Breast epithelium (tissue), 4 donors: ENCODE data around the gene QDPR. TPM values are rescaled to one million over a fixed set of nuclear protein-coding genes. Genes with fewer than 3 reads are reported as not detected.

Experiments
- DNase-seq, 2 donors: peaks; one replicate each; pipeline ENCODE4 v3.0.0-alpha.2; 2019; ENCODE audit warnings: low spot score in 2 of 2
- H3K27ac ChIP-seq, 2 donors: fragments of 200-600 bp; sonication (generic) in 1 of 2; one replicate each; pipeline ENCODE4 v1.5.1; 2016 to 2019; ENCODE audit warnings: mild to moderate bottlenecking in 1 of 2
- H3K27me3 ChIP-seq, 2 donors: fragments of 200-600 bp; sonication (generic) in 1 of 2; one replicate each; pipeline versions ENCODE4 v1.5.1 to v1.6.0; 2017 to 2019; ENCODE audit warnings: control low read depth in 1 of 2, mild to moderate bottlenecking in 1 of 2
- H3K36me3 ChIP-seq: fragments of 200-600 bp; one replicate; pipeline ENCODE4 v1.5.1; 2019
- H3K4me1 ChIP-seq, 2 donors: fragments of 200-600 bp; sonication (generic); one replicate each; pipeline ENCODE4 v1.5.1; 2016 to 2019; ENCODE audit warnings: control low read depth in 1 of 2
- H3K4me3 ChIP-seq, 3 donors: fragments of 200-600 bp; sonication (generic); 1 replicate in 2 of 3; 2 replicates in 1 of 3; pipeline ENCODE4 v1.5.1; 2016 to 2019; ENCODE audit warnings: mild to moderate bottlenecking in 3 of 3, moderate library complexity in 2 of 3
- H3K9me3 ChIP-seq, 2 donors: fragments of 200-600 bp; sonication (generic) in 1 of 2; one replicate each; pipeline ENCODE4 v1.5.1; 2016 to 2019; ENCODE audit warnings: control low read depth in 1 of 2
- POLR2A ChIP-seq: fragments of 450-650 bp; IDR thresholded peaks from one replicate; pipeline ENCODE4 v1.6.1; 2016; ENCODE audit warnings: antibody characterized with exemption, mild to moderate bottlenecking, moderate library complexity
- POLR2AphosphoS5 ChIP-seq, 3 donors: sonication (generic); formaldehyde crosslinking; IDR thresholded peaks; one replicate each; pipeline ENCODE4 v1.6.1; 2017; ENCODE audit warnings: antibody characterized with exemption in 3 of 3
- intact Hi-C: fragments of 100-400 bp; cut with DNase I; formaldehyde crosslinking; loops from one replicate; pipeline ENCODE4 v1.15.1; 2023; ENCODE audit warnings: low total_unique reads
- total RNA-seq, 3 donors: library from RNA; depleted of rRNA; stranded (reverse); fragments of >200 nt; gene quantifications; one replicate each; pipeline ENCODE4 v1.1.0, GENCODE V29; 2016
- TF ChIP-seq, protein P1 (sequence below), 3 donors: fragments of 450-650 bp; IDR thresholded peaks; one replicate each; pipeline ENCODE4 v1.5.1; 2016 to 2017; ENCODE audit warnings: antibody characterized with exemption in 3 of 3, mild to moderate bottlenecking in 3 of 3, moderate library complexity in 3 of 3

QDPR gene
- total RNA-seq, 3 donors from 2014 or later: 15.1 to 27.4 (median 18.9) TPM

DNA sequence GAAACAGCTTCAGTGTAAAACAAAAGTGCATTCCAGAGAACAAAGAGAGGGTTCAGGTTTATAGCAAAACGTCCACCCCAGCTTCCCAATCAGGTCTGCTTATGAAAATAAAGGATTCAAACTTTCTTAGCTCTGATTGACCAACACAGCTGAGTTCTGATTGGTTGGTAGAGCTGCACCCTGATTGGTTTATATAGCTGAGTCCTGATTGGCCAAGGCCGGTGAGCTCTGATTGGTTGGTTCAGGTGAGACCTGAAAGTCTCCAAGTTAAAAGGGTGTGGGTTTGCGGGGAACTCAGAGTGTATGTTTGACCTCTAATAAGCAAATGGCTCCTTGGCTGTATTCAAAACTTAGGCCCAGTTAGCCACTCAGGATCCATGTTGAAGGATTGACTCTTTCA lies 24.0 kb upstream of the QDPR start:
- H3K36me3 ChIP-seq: no peaks in the 10 kb centered on the region
- H3K9me3 ChIP-seq: no peaks in the 10 kb centered on the region
- DNase-seq: no peak
- TF ChIP-seq, protein P1, sequence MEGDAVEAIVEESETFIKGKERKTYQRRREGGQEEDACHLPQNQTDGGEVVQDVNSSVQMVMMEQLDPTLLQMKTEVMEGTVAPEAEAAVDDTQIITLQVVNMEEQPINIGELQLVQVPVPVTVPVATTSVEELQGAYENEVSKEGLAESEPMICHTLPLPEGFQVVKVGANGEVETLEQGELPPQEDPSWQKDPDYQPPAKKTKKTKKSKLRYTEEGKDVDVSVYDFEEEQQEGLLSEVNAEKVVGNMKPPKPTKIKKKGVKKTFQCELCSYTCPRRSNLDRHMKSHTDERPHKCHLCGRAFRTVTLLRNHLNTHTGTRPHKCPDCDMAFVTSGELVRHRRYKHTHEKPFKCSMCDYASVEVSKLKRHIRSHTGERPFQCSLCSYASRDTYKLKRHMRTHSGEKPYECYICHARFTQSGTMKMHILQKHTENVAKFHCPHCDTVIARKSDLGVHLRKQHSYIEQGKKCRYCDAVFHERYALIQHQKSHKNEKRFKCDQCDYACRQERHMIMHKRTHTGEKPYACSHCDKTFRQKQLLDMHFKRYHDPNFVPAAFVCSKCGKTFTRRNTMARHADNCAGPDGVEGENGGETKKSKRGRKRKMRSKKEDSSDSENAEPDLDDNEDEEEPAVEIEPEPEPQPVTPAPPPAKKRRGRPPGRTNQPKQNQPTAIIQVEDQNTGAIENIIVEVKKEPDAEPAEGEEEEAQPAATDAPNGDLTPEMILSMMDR (IDR thresholded peaks at IDR 0.05): no peak
- TF ChIP-seq POLR2A: no peak
- no peak for TF ChIP-seq POLR2AphosphoS5 (IDR thresholded peaks at IDR 0.05)
- intact Hi-C loops: no loop called here
- H3K4me3 ChIP-seq: no peak overlapping the region
- H3K27ac ChIP-seq: no peak overlapping the region
- H3K4me1 ChIP-seq: no peaks in the 10 kb centered on the region
- H3K27me3 ChIP-seq: no peaks in the 10 kb centered on the region

DNA sequence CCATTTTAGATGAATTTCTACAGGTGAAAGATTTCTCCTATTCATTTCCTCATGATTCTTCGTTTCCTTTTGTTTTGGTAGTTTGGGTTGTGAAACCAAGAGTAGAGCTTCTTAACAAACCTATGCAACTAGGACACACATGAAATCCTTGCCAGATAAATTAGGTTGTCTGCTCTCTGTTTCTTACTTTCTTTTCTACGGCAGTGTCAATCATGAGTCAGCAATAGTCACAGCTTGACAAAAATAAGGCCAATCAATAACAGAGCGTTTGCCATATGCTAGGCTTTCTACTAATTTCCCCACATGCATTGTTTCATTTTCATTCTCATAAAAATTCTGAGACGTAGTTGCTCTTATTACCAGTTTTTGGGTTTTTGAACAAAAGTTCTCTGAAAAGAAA lies 23.4 kb upstream of the QDPR start:
- no peak overlapping the region for H3K4me3 ChIP-seq
- H3K36me3 ChIP-seq: no peaks in the 10 kb centered on the region
- no peaks in the 10 kb centered on the region for H3K27me3 ChIP-seq
- H3K4me1 ChIP-seq: no peaks in the 10 kb centered on the region
- TF ChIP-seq POLR2AphosphoS5 (IDR thresholded peaks at IDR 0.05): no peak
- TF ChIP-seq POLR2A: no peak
- TF ChIP-seq, protein P1 (IDR thresholded peaks at IDR 0.05): no peak
- no peak for DNase-seq
- H3K9me3 ChIP-seq: no peaks in the 10 kb centered on the region
- intact Hi-C loops: no loop called here
- no peak overlapping the region for H3K27ac ChIP-seq

DNA sequence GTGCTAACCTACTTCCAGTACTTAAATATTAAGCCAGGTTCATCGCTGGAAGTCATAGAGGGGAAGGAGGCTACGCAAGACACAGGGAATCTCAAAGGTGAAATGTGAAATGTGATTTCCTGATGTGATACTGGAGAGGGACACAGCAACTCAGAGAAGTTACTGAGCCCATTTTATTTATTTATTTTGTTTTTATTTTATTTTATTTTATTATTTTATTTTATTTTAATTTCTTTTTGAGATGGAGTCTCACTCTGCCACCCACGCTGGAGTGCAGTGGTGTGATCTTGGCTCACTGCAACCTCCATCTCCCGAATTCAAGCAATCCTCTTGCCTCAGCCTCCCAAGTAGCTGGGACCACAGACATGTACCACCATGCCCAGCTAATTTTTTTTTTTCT lies 22.8 kb upstream of the QDPR start:
- DNase-seq: no peak
- no peak overlapping the region for H3K4me3 ChIP-seq
- TF ChIP-seq POLR2AphosphoS5 (IDR thresholded peaks at IDR 0.05): no peak
- TF ChIP-seq, protein P1 (IDR thresholded peaks at IDR 0.05): no peak
- no peak for TF ChIP-seq POLR2A
- no peaks in the 10 kb centered on the region for H3K27me3 ChIP-seq
- intact Hi-C loops: no loop called here
- no peak overlapping the region for H3K27ac ChIP-seq
- H3K9me3 ChIP-seq: no peaks in the 10 kb centered on the region
- no peaks in the 10 kb centered on the region for H3K4me1 ChIP-seq
- H3K36me3 ChIP-seq: no peaks in the 10 kb centered on the region

DNA sequence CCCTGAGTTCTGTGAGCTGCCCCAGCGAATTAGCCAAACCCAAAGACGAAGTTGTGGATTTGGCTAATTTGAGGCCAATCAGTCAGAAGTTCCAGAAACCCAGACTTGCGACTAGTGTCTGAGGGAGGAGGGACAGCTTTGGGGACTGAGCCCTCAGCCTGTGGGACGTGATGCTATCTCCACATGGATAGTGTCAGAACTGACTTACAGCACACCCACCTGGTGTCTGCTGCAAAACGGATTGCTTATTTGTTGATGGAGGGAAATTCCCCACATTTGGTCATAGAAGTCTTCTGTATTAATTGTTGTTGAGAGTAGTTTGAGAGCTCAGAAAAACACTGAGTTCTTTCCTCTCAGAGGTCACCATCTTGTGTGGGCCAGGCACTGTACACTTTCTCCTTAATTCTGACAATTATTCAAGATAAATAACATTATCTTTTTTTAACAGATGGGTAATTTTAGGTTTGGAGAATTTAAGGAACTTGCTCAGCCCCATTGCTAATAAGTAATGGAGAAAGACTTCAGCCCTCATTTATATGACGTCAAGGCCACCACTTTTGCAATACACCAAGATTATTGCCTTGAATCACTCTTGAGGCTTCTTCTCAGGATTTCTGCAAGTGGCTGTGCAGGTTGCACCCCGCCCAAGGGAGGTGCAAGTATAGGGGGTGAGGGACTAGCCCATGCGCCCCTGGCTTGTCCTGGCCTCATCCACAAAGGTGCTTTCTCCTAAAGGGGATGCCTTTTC lies 19.8 kb upstream of the QDPR start:
- Histone ChIP-seq H3K4me1 (no peaks in the 10 kb centered on the region), H3K9me3 (no peaks in the 10 kb centered on the region), H3K36me3 (no peaks in the 10 kb centered on the region), H3K27me3 (no peaks in the 10 kb centered on the region), H3K4me3 (no peak overlapping the region), H3K27ac (no peak overlapping the region)
- DNase-seq: no peak
- intact Hi-C loops: no loop called here
- TF ChIP-seq, protein P1 (IDR thresholded peaks at IDR 0.05): no peak
- TF ChIP-seq POLR2AphosphoS5 (IDR thresholded peaks at IDR 0.05) (no peak), POLR2A (no peak)

DNA sequence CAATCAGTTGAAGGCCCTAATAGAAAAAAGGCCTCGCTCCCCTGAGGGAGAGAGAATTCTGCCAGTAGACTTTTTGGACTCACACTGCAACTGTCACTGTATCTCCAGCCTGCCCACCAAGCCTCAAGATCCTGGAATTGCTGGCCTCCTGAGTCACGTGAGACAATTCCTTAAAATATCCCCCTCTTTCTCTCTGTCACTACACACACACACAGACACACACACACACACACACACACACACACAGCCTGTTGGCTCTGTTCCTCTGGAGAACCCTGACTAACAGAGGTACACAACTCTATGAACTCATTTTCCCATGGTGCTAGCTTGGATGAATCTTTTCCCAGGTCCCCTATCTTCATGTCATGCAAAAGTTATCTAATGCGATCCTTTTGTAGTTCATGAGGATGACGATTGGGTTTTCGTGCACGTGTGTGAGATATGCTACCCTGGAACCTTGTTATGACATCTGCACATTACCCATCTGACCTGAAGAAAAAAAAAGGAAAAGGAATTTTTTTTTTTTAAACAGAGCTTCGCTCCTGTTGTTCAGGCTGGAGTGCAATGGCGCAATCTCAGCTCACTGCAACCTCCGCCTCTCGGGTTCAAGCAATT lies 16.8 kb upstream of the QDPR start:
- no peaks in the 10 kb centered on the region for H3K4me1 ChIP-seq
- no peaks in the 10 kb centered on the region for H3K36me3 ChIP-seq
- no peaks in the 10 kb centered on the region for H3K27me3 ChIP-seq
- no peak for DNase-seq
- no peak overlapping the region for H3K4me3 ChIP-seq
- H3K27ac ChIP-seq: no peak overlapping the region
- TF ChIP-seq, protein P1 (IDR thresholded peaks at IDR 0.05): no peak
- no peak for TF ChIP-seq POLR2AphosphoS5 (IDR thresholded peaks at IDR 0.05)
- TF ChIP-seq POLR2A: no peak
- intact Hi-C loops: no loop called here
- no peaks in the 10 kb centered on the region for H3K9me3 ChIP-seq
